ENCODE measurements around the gene IMMP2L. TPM values are rescaled to one million over a fixed set of nuclear protein-coding genes. Genes with fewer than 3 reads are reported as not detected.

The IMMP2L gene
- total and polyA plus RNA-seq, 2 of the 4 experiments (the other 2 are of a cell fraction) = 5.8 to 9.3 TPM

- no TSS peak for BruUV-seq (replicated peaks)
- no peaks in the 10 kb centered on the region for H3K36me3 ChIP-seq (ENCODE audit: control insufficient read depth, insufficient read depth, low read length)
- no CpG with 5 or more reads among the region's 1 CpG for WGBS, 2 experiments (ENCODE audit: extremely low coverage in 2 of 2, insufficient read length in 1 of 2)
Observed at GRCh38 chr7:111205251-111205650, 357.0 kb downstream of the IMMP2L start.

More at GRCh38 chr7:111205251-111205650, 357.0 kb downstream of the IMMP2L start:
- H3K9me3 ChIP-seq (ENCODE audit: control insufficient read depth, insufficient read depth, low read length) = no peaks in the 10 kb centered on the region; the same call in 1 of the 2 replicates
- no peak overlapping the region for H4K91ac ChIP-seq (ENCODE audit: insufficient read depth, low read depth, low read length)
- in situ Hi-C loops (cut with MboI; ENCODE audit: low sequenced_read_pairs) = no loop called here
- H3K9me1 ChIP-seq (ENCODE audit: insufficient read depth, low read length) = no peaks in the 10 kb centered on the region
- H3K27ac ChIP-seq (ENCODE audit: insufficient read depth, low read length) = no peak overlapping the region
- intact Hi-C loops (cut with micrococcal nuclease) = no loop called here
- ATAC-seq (ENCODE audit: low read depth) (no peak), DNase-seq (no peak)
- no peak overlapping the region for H2BK15ac ChIP-seq (ENCODE audit: low read depth, low read length)
- dilution Hi-C loops (cut with HindIII; ENCODE audit: low sequenced_read_pairs, unreplicated experiment) = no loop called here
- H2AK5ac ChIP-seq (ENCODE audit: low read depth, low read length) = no peak overlapping the region
- no peak overlapping the region for H2BK120ac ChIP-seq (ENCODE audit: low read depth, low read length)
- no peak overlapping the region for H2AFZ ChIP-seq (replicated peaks; ENCODE audit: low read length, poor library complexity)
- no peak overlapping the region for H3K9ac ChIP-seq (ENCODE audit: low read depth, low read length)
- no peak overlapping the region for H4K8ac ChIP-seq (ENCODE audit: low read depth in 2 of 2, low read length in 2 of 2)
- no peak overlapping the region for H3K23ac ChIP-seq (ENCODE audit: low read depth, low read length)
- H3K4me1 ChIP-seq (ENCODE audit: control insufficient read depth, insufficient read depth, low read length) = no peaks in the 10 kb centered on the region
- TF ChIP-seq BHLHE40 (IDR thresholded peaks at IDR 0.05; ENCODE audit: low read depth, low read length) = no peak
- no peak for TF ChIP-seq NFE2L2 (IDR thresholded peaks at IDR 0.05; ENCODE audit: low read depth, low read length)
- no peak for TF ChIP-seq RAD21 (IDR thresholded peaks at IDR 0.05; ENCODE audit: low read length)
- TF ChIP-seq FOS (IDR thresholded peaks at IDR 0.05; ENCODE audit: low read depth, low read length) = no peak
- no peak for TF ChIP-seq CHD1 (IDR thresholded peaks at IDR 0.05; ENCODE audit: low read depth, low read length)
- TF ChIP-seq RCOR1 (IDR thresholded peaks at IDR 0.05; ENCODE audit: insufficient replicate concordance, low read length) = no peak
- TF ChIP-seq MXI1 (IDR thresholded peaks at IDR 0.05; ENCODE audit: borderline replicate concordance, low read depth, low read length) = no peak
- no peak for TF ChIP-seq RFX5 (IDR thresholded peaks at IDR 0.05; ENCODE audit: low read depth, low read length)
- no peak for TF ChIP-seq MAZ (IDR thresholded peaks at IDR 0.05; ENCODE audit: borderline replicate concordance, low read depth, low read length)
- ChIA-PET CTCF (no interaction called here), POLR2A (ENCODE audit: unreplicated experiment) (no interaction called here)
- no peak overlapping the region for H3K14ac ChIP-seq (replicated peaks; ENCODE audit: low read depth, low read length)
- H3K4me2 ChIP-seq (ENCODE audit: low read depth, low read length) = no peak overlapping the region
- no peak overlapping the region for H2BK20ac ChIP-seq (ENCODE audit: low read depth, low read length)
- no peak overlapping the region for H3K4me3 ChIP-seq (ENCODE audit: insufficient read depth, low read depth, low read length)
- H3K4ac ChIP-seq (ENCODE audit: low read depth, low read length) = no peak overlapping the region
- no peak overlapping the region for H4K5ac ChIP-seq (ENCODE audit: low read depth, low read length)
- H3K79me1 ChIP-seq (ENCODE audit: low read depth in 1 of 2, low read length in 2 of 2) = no peaks in the 10 kb centered on the region
- no peaks in the 10 kb centered on the region for H3K27me3 ChIP-seq (ENCODE audit: control insufficient read depth, insufficient read depth, low read length)
- no peak overlapping the region for H2BK5ac ChIP-seq (ENCODE audit: low read depth, low read length, poor library complexity, severe bottlenecking)
- H4K20me1 ChIP-seq (ENCODE audit: insufficient read depth, low read length) = no peaks in the 10 kb centered on the region
- H3K18ac ChIP-seq (ENCODE audit: low read depth, low read length) = no peak overlapping the region
- no peak overlapping the region for H2AK9ac ChIP-seq (replicated peaks; ENCODE audit: low read depth, low read length, poor library complexity)
- H3K56ac ChIP-seq (ENCODE audit: extremely low read depth, insufficient read depth, low read length) = no peak overlapping the region
